ENCODE data around the gene VAV2. TPM values are rescaled to one million over a fixed set of nuclear protein-coding genes. Genes with fewer than 3 reads are reported as not detected.
"Not testable (repeated sequence)": the region's sequence is repeated elsewhere in the genome, so short reads cannot be mapped to it uniquely, and the experiment has no call there.

VAV2 gene
- total RNA-seq, 1 donor from 2014 or later, result 34.8 TPM

- ATAC-seq (no peak), DNase-seq (ENCODE audit: low spot score) (no peak)
Measured at GRCh38 chr9:133970581-133971058, 21.5 kb downstream of the VAV2 start.

- DNase-seq (ENCODE audit: low spot score), result no peak
- no peak for ATAC-seq
Measured at GRCh38 chr9:133969681-133970580, 22.2 kb downstream of the VAV2 start.

- DNase-seq (ENCODE audit: low spot score) (no peak), ATAC-seq (no peak)
Measured at GRCh38 chr9:133968966-133969617, 23.0 kb downstream of the VAV2 start.

- ATAC-seq, result no peak
- DNase-seq (ENCODE audit: low spot score), result no peak
Measured at GRCh38 chr9:133968428-133968827, 23.7 kb downstream of the VAV2 start.

GRCh38 chr9:133967024-133967741 is 24.9 kb downstream of the VAV2 start:
- DNase-seq (ENCODE audit: low spot score) (no peak), ATAC-seq (no peak)

GRCh38 chr9:133964463-133964862 is 27.7 kb downstream of the VAV2 start:
- DNase-seq (ENCODE audit: low spot score) (no peak), ATAC-seq (no peak)

GRCh38 chr9:133963166-133963565 is 29.0 kb downstream of the VAV2 start:
- peak; percentile 14 for ATAC-seq
- no peak for DNase-seq (ENCODE audit: low spot score)

GRCh38 chr9:133962341-133962740 is 29.8 kb downstream of the VAV2 start:
- DNase-seq (ENCODE audit: low spot score) (no peak), ATAC-seq (no peak)

- DNase-seq (ENCODE audit: low spot score) (no peak), ATAC-seq (no peak)
Measured at GRCh38 chr9:133961226-133962165, 30.6 kb downstream of the VAV2 start.

- DNase-seq (ENCODE audit: low spot score) (no peak), ATAC-seq (peak; percentile 76)
Measured at GRCh38 chr9:133960568-133961129, 31.5 kb downstream of the VAV2 start.

GRCh38 chr9:133959966-133960567 is 32.1 kb downstream of the VAV2 start:
- no peak for DNase-seq (ENCODE audit: low spot score)
- ATAC-seq, result no peak

- no peak for DNase-seq (ENCODE audit: low spot score)
- no peak for ATAC-seq
Measured at GRCh38 chr9:133959171-133959570, 33.0 kb downstream of the VAV2 start.

GRCh38 chr9:133958756-133959155 is 33.4 kb downstream of the VAV2 start:
- ATAC-seq, result no peak
- DNase-seq (ENCODE audit: low spot score), result no peak

GRCh38 chr9:133957772-133958171 is 34.4 kb downstream of the VAV2 start:
- DNase-seq (ENCODE audit: low spot score); ATAC-seq: not testable (repeated sequence)

- DNase-seq (ENCODE audit: low spot score), result no peak
- ATAC-seq, result no peak
Measured at GRCh38 chr9:133957328-133957727, 34.8 kb downstream of the VAV2 start.

- ATAC-seq, result peak; percentile 16
Measured at GRCh38 chr9:133956520-133957076, 35.5 kb downstream of the VAV2 start.

GRCh38 chr9:133955821-133956411 is 36.2 kb downstream of the VAV2 start:
- ATAC-seq, result no peak

More at GRCh38 chr9:133956520-133957076, 35.5 kb downstream of the VAV2 start:
- DNase-seq (ENCODE audit: low spot score), result no peak

GRCh38 chr9:133954862-133955529 is 37.1 kb downstream of the VAV2 start:
- DNase-seq (ENCODE audit: low spot score) (no peak), ATAC-seq (peak; percentile 11)

More at GRCh38 chr9:133955821-133956411, 36.2 kb downstream of the VAV2 start:
- no peak for DNase-seq (ENCODE audit: low spot score)

Data from left lobe of liver (tissue), 2 donors.